HepG2 (cell line): Measurements from ENCODE around the gene PRADC1. TPM values are rescaled to one million over a fixed set of nuclear protein-coding genes. Genes with fewer than 3 reads are reported as not detected.
A peak's percentile ranks its signal among the peaks of the same experiment; 100 is the strongest.

Experiments used
- CREB1 ChIP-seq, 2 experiments: fragments of 450-650 bp in 1 of 2; IDR thresholded peaks; 2 replicates each; pipeline ENCODE4 v1.6.1; 2016 to 2017; ENCODE audit warnings: control low read depth in 1 of 2, mild to moderate bottlenecking in 1 of 2, missing compliant biosample characterization in 1 of 2, missing genetic modification characterization in 1 of 2
- HMG20A ChIP-seq: IDR thresholded peaks from 2 replicates; pipeline ENCODE4 v1.6.1; 2016; ENCODE audit warnings: borderline replicate concordance
- HNF1B ChIP-seq: sonication (generic); formaldehyde crosslinking; IDR thresholded peaks from 2 replicates; pipeline ENCODE4 v1.5.1; 2020; ENCODE audit warnings: mild to moderate bottlenecking, moderate library complexity, missing genetic modification reagents
- KDM4B ChIP-seq: sonication (generic); formaldehyde crosslinking; IDR thresholded peaks from 2 replicates; pipeline ENCODE4 v1.4.0; 2020; ENCODE audit warnings: missing genetic modification reagents
- KLF16 ChIP-seq, 2 experiments: sonication (generic) in 1 of 2; formaldehyde crosslinking in 1 of 2; IDR thresholded peaks; 2 replicates each; pipeline versions ENCODE4 v1.6.1 to v1.8.0; 2016 to 2023; ENCODE audit warnings: missing genetic modification reagents in 2 of 2, missing compliant biosample characterization in 1 of 2
- MEIS2 ChIP-seq: sonication (generic); formaldehyde crosslinking; IDR thresholded peaks from 2 replicates; pipeline ENCODE4 v1.9.0; 2021; ENCODE audit warnings: mild to moderate bottlenecking, missing genetic modification reagents
- NCOA5 ChIP-seq: sonication (generic); formaldehyde crosslinking; IDR thresholded peaks from 2 replicates; pipeline ENCODE4 v1.4.0; 2020; ENCODE audit warnings: missing genetic modification reagents
- PATZ1 ChIP-seq: sonication (generic); formaldehyde crosslinking; IDR thresholded peaks from 2 replicates; pipeline ENCODE4 v1.4.0; 2020; ENCODE audit warnings: missing genetic modification reagents
- PBX3 ChIP-seq: sonication (generic); formaldehyde crosslinking; IDR thresholded peaks from 2 replicates; pipeline ENCODE4 v1.8.1; 2023; ENCODE audit warnings: missing genetic modification reagents, inconsistent platforms, borderline replicate concordance
- SMAD9 ChIP-seq: sonication (generic); formaldehyde crosslinking; IDR thresholded peaks from 2 replicates; pipeline ENCODE4 v1.5.1; 2020; ENCODE audit warnings: mild to moderate bottlenecking, missing genetic modification reagents
- SNAPC5 ChIP-seq: sonication (generic); formaldehyde crosslinking; IDR thresholded peaks from 2 replicates; pipeline ENCODE4 v1.8.1; 2023; ENCODE audit warnings: mild to moderate bottlenecking, missing genetic modification reagents, borderline replicate concordance
- SNRNP70 ChIP-seq: fragments of 200-400 bp; formaldehyde crosslinking; IDR thresholded peaks from 2 replicates; pipeline ENCODE4 v1.6.1; 2017; ENCODE audit warnings: mild to moderate bottlenecking, low read depth, low read length, moderate library complexity
- SOX6 ChIP-seq, 2 experiments: fragments of 450-650 bp in 1 of 2; sonication (generic) in 1 of 2; formaldehyde crosslinking in 1 of 2; IDR thresholded peaks; 2 replicates each; pipeline versions ENCODE4 v1.4.0 to v1.6.1; 2017 to 2020; ENCODE audit warnings: antibody characterized with exemption in 1 of 2, mild to moderate bottlenecking in 1 of 2, missing genetic modification reagents in 1 of 2
- ZBTB21 ChIP-seq: sonication (generic); formaldehyde crosslinking; IDR thresholded peaks from 2 replicates; pipeline ENCODE4 v1.4.0; 2020; ENCODE audit warnings: missing genetic modification reagents
- ZNF207 ChIP-seq: fragments of 450-650 bp; IDR thresholded peaks from 2 replicates; pipeline ENCODE4 v1.6.1; 2016; ENCODE audit warnings: antibody characterized with exemption, borderline replicate concordance
- ZNF280B ChIP-seq: sonication (generic); formaldehyde crosslinking; IDR thresholded peaks from 2 replicates; pipeline ENCODE4 v1.5.0; 2020; ENCODE audit warnings: missing genetic modification reagents, mild to moderate bottlenecking, borderline replicate concordance
- ZNF296 ChIP-seq: sonication (generic); formaldehyde crosslinking; conservative IDR thresholded peaks from 2 replicates; pipeline ENCODE4 v1.5.0; 2020; ENCODE audit warnings: mild to moderate bottlenecking, missing genetic modification reagents
- ZNF33B ChIP-seq: sonication (generic); formaldehyde crosslinking; IDR thresholded peaks from 2 replicates; pipeline ENCODE4 v1.5.1; 2020; ENCODE audit warnings: mild to moderate bottlenecking, missing genetic modification reagents
- ZNF800 ChIP-seq: sonication (generic); formaldehyde crosslinking; IDR thresholded peaks from 2 replicates; pipeline ENCODE4 v1.4.0; 2020; ENCODE audit warnings: missing genetic modification reagents
- polyA plus RNA-seq, 8 experiments: library from polyadenylated mRNA; depleted of rRNA in 3 of 8; stranded (reverse) in 7 of 8; unstranded in 1 of 8; fragments of >200 nt; fragmentation: Illumina TruSeq in 4 of 8; extraction: Trizol in 4 of 8; gene quantifications; 2 replicates each; pipeline versions ENCODE4 v1.2.1 to v1.2.3, GENCODE V29; 2011 to 2016; ENCODE audit warnings: low read depth in 4 of 8, missing spikeins in 1 of 8, mixed read lengths in 1 of 8; ENCODE audit not compliant: insufficient read depth in 1 of 8
- total RNA-seq, 5 experiments: library from RNA; depleted of rRNA; stranded (reverse); fragments of >200 nt; fragmentation: Illumina TruSeq; extraction: Trizol; gene quantifications; 2 replicates each; pipeline ENCODE4 v1.2.3, GENCODE V29; 2016; ENCODE audit warnings: low read depth in 1 of 5

PRADC1 gene
- total and polyA plus RNA-seq, 2 of the 13 experiments (the other 11 are each of a cell fraction or from before 2014, with no cell fraction given), result 12.1 to 37.2 TPM

GRCh38 chr2:73233932-73234832 lies 1.1 kb upstream of the PRADC1 start, which contains the start of gene CCT7 (continued):
- TF ChIP-seq CREB1 (IDR thresholded peaks at IDR 0.05) (peak; percentile 39), CREB1 (CRISPR knock-in tag; IDR thresholded peaks at IDR 0.05) (peak; percentile 62), PATZ1 (CRISPR knock-in tag) (peak; percentile 66), SMAD9 (CRISPR knock-in tag) (no peak), ZNF800 (CRISPR knock-in tag) (no peak; the same call in 1 of the 2 replicates), KLF16 (CRISPR knock-in tag; IDR thresholded peaks at IDR 0.05) (peak in 1 of 2 experiments; percentile 96; a peak in 3 of 4 replicates), HMG20A (CRISPR knock-in tag) (no peak; the same call in 1 of the 2 replicates), ZNF296 (CRISPR knock-in tag) (peak; percentile 54), NCOA5 (CRISPR knock-in tag) (no peak), SOX6 (IDR thresholded peaks at IDR 0.05) (no peak), SOX6 (CRISPR knock-in tag; IDR thresholded peaks at IDR 0.05) (peak; percentile 67), ZBTB21 (peak; percentile 16; the same call in 1 of the 2 replicates), KDM4B (peak; percentile 83; the same call in 1 of the 2 replicates), SNRNP70 (no peak), PBX3 (CRISPR knock-in tag) (0 out of 2 replicates have a peak, but pooled peaks have one; percentile 26), HNF1B (CRISPR knock-in tag) (peak; percentile 80), ZNF33B (CRISPR knock-in tag) (no peak), ZNF280B (CRISPR knock-in tag) (peak; percentile 67; the same call in 1 of the 2 replicates), MEIS2 (CRISPR knock-in tag) (peak; percentile 51; the same call in 1 of the 2 replicates), SNAPC5 (CRISPR knock-in tag) (peak; percentile 88; the same call in 1 of the 2 replicates), ZNF207 (no peak)
